HepG2 (cell line): Measurements from ENCODE around the gene ZNF653.

Experiments
- BCL6 ChIP-seq: IDR thresholded peaks from 2 replicates; pipeline ENCODE4 v1.6.1; 2016; ENCODE audit warnings: missing genetic modification reagents, missing compliant biosample characterization
- ELK4 ChIP-seq: sonication (generic); formaldehyde crosslinking; IDR thresholded peaks from 2 replicates; pipeline ENCODE4 v1.9.0; 2021; ENCODE audit warnings: missing genetic modification reagents, borderline replicate concordance
- KDM5B ChIP-seq: sonication (generic); formaldehyde crosslinking; IDR thresholded peaks from 2 replicates; pipeline ENCODE4 v1.4.0; 2020; ENCODE audit warnings: missing genetic modification reagents, mild to moderate bottlenecking, borderline replicate concordance
- MYNN ChIP-seq: sonication (generic); formaldehyde crosslinking; IDR thresholded peaks from 2 replicates; pipeline ENCODE4 v1.4.0; 2020; ENCODE audit warnings: mild to moderate bottlenecking, low read depth, missing genetic modification reagents
- RAD21 ChIP-seq: fragments of 450-650 bp; formaldehyde crosslinking; IDR thresholded peaks from 2 replicates; pipeline ENCODE4 v1.5.0; 2020; ENCODE audit warnings: mild to moderate bottlenecking
- RNF219 ChIP-seq: sonication (generic); formaldehyde crosslinking; IDR thresholded peaks from 2 replicates; pipeline ENCODE4 v1.5.0; 2020; ENCODE audit warnings: mild to moderate bottlenecking, missing genetic modification reagents
- ZFAT ChIP-seq: sonication (generic); formaldehyde crosslinking; conservative IDR thresholded peaks from 2 replicates; pipeline ENCODE4 v1.8.1; 2023; ENCODE audit warnings: missing genetic modification reagents, inconsistent platforms
- ZNF3 ChIP-seq: IDR thresholded peaks from 2 replicates; pipeline ENCODE4 v1.7.0; 2017; ENCODE audit warnings: inconsistent platforms
- ZNF589 ChIP-seq: sonication (generic); formaldehyde crosslinking; conservative IDR thresholded peaks from 2 replicates; pipeline ENCODE4 v1.8.0; 2022; ENCODE audit warnings: mild to moderate bottlenecking, moderate library complexity, missing genetic modification reagents

- no peak for TF ChIP-seq ZFAT (CRISPR knock-in tag)
- TF ChIP-seq ZNF589: no peak
- no peak for TF ChIP-seq ZNF3
- no peak for TF ChIP-seq ELK4 (CRISPR knock-in tag)
- TF ChIP-seq BCL6 (CRISPR knock-in tag): no peak
- no peak for TF ChIP-seq RAD21 (CRISPR knock-in tag)
- no peak for TF ChIP-seq KDM5B
- no peak for TF ChIP-seq RNF219 (CRISPR knock-in tag)
- no peak for TF ChIP-seq MYNN
Measured at GRCh38 chr19:11555246-11555645, 49.6 kb upstream of the ZNF653 start.
